ENCODE data around the gene RERE.

RERE gene
- total RNA-seq = 62.4 to 108 (median 75.1) reads per million in 3 donors

GRCh38 chr1:8817412-8818324, at the start of gene RERE:
Gene RERE (minus strand): TSS chr1:8817640.
- H3K36me3 ChIP-seq (ENCODE audit: control insufficient read depth, insufficient read depth, low read length) = no peaks in the 10 kb centered on the region
- DNase-seq = peak; percentile 92 to 96 (median 95)
- no peaks in the 10 kb centered on the region for H3K27me3 ChIP-seq (replicated peaks; ENCODE audit: control insufficient read depth, insufficient read depth, low read length, poor library complexity, severe bottlenecking)
- peak within 1 kb of the TSS; percentile 82 for H3K27ac ChIP-seq (ENCODE audit: insufficient read depth, low read length, poor library complexity, severe bottlenecking)
- peak within 1 kb of the TSS; percentile 98 for H3K4me3 ChIP-seq (ENCODE audit: insufficient read depth, low read depth, low read length, poor library complexity, severe bottlenecking)
- no peaks in the 10 kb centered on the region for H3K9me3 ChIP-seq (ENCODE audit: control insufficient read depth, low read length)
- H3K4me1 ChIP-seq (ENCODE audit: control insufficient read depth, insufficient read depth, low read length, poor library complexity, severe bottlenecking) = peaks cover 11% of the 10 kb centered on the region

GRCh38 chr1:8866792-8867415, 49.5 kb upstream of the RERE start:
- no peak for DNase-seq
- no peaks in the 10 kb centered on the region for H3K27me3 ChIP-seq (replicated peaks; ENCODE audit: control insufficient read depth, insufficient read depth, low read length, poor library complexity, severe bottlenecking)
- no peak overlapping the region for H3K4me3 ChIP-seq (ENCODE audit: insufficient read depth, low read depth, low read length, poor library complexity, severe bottlenecking)
- peaks cover 95% of the 10 kb centered on the region for H3K36me3 ChIP-seq (ENCODE audit: control insufficient read depth, insufficient read depth, low read length)
- no peaks in the 10 kb centered on the region for H3K4me1 ChIP-seq (ENCODE audit: control insufficient read depth, insufficient read depth, low read length, poor library complexity, severe bottlenecking)
- H3K9me3 ChIP-seq (ENCODE audit: control insufficient read depth, low read length) = no peaks in the 10 kb centered on the region
- no peak overlapping the region for H3K27ac ChIP-seq (ENCODE audit: insufficient read depth, low read length, poor library complexity, severe bottlenecking)

- Histone ChIP-seq H3K4me3 (ENCODE audit: insufficient read depth, low read depth, low read length, poor library complexity, severe bottlenecking) (no peak overlapping the region), H3K36me3 (ENCODE audit: control insufficient read depth, insufficient read depth, low read length) (peaks cover 95% of the 10 kb centered on the region), H3K27ac (ENCODE audit: insufficient read depth, low read length, poor library complexity, severe bottlenecking) (no peak overlapping the region), H3K4me1 (ENCODE audit: control insufficient read depth, insufficient read depth, low read length, poor library complexity, severe bottlenecking) (no peaks in the 10 kb centered on the region), H3K27me3 (replicated peaks; ENCODE audit: control insufficient read depth, insufficient read depth, low read length, poor library complexity, severe bottlenecking) (no peaks in the 10 kb centered on the region), H3K9me3 (ENCODE audit: control insufficient read depth, low read length) (no peaks in the 10 kb centered on the region)
- DNase-seq = no peak
Measured at GRCh38 chr1:8866173-8866791, 48.8 kb upstream of the RERE start.

- no peak for DNase-seq
Measured at GRCh38 chr1:8864713-8865344, 47.4 kb upstream of the RERE start.

DNA sequence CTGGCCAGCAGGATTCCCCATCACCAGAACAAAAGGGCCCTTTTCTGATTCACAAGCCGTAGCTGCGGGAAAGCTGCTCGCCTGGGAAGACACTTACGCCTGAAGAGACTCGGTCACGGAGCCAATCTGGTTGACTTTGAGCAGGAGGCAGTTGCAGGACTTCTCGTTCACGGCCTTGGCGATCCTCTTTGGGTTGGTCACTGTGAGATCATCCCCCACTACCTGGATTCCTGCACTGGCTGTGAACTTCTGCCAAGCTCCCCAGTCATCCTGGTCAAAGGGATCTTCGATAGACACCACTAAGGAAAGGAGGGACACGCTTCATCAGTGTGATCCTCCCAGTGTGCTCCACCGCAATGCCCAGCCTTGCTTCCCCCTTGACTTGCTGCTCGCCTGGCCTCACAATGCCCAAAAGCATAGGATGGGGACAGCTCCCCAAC, 46.4 kb upstream of the RERE start:
- no peaks in the 10 kb centered on the region for H3K9me3 ChIP-seq (ENCODE audit: control insufficient read depth, low read length)
- no peak overlapping the region for H3K4me3 ChIP-seq (ENCODE audit: insufficient read depth, low read depth, low read length, poor library complexity, severe bottlenecking)
- no peaks in the 10 kb centered on the region for H3K27me3 ChIP-seq (replicated peaks; ENCODE audit: control insufficient read depth, insufficient read depth, low read length, poor library complexity, severe bottlenecking)
- peaks cover 89% of the 10 kb centered on the region for H3K36me3 ChIP-seq (ENCODE audit: control insufficient read depth, insufficient read depth, low read length)
- DNase-seq = no peak
- peaks cover 2% of the 10 kb centered on the region for H3K4me1 ChIP-seq (ENCODE audit: control insufficient read depth, insufficient read depth, low read length, poor library complexity, severe bottlenecking)
- H3K27ac ChIP-seq (ENCODE audit: insufficient read depth, low read length, poor library complexity, severe bottlenecking) = no peak overlapping the region

More at GRCh38 chr1:8864713-8865344, 47.4 kb upstream of the RERE start:
- Histone ChIP-seq H3K27me3 (replicated peaks; ENCODE audit: control insufficient read depth, insufficient read depth, low read length, poor library complexity, severe bottlenecking) (no peaks in the 10 kb centered on the region), H3K4me1 (ENCODE audit: control insufficient read depth, insufficient read depth, low read length, poor library complexity, severe bottlenecking) (no peaks in the 10 kb centered on the region), H3K27ac (ENCODE audit: insufficient read depth, low read length, poor library complexity, severe bottlenecking) (no peak overlapping the region), H3K36me3 (ENCODE audit: control insufficient read depth, insufficient read depth, low read length) (peaks cover 94% of the 10 kb centered on the region), H3K9me3 (ENCODE audit: control insufficient read depth, low read length) (no peaks in the 10 kb centered on the region), H3K4me3 (ENCODE audit: insufficient read depth, low read depth, low read length, poor library complexity, severe bottlenecking) (no peak overlapping the region)

- Histone ChIP-seq H3K27ac (ENCODE audit: insufficient read depth, low read length, poor library complexity, severe bottlenecking) (no peak overlapping the region), H3K4me3 (ENCODE audit: insufficient read depth, low read depth, low read length, poor library complexity, severe bottlenecking) (no peak overlapping the region), H3K27me3 (replicated peaks; ENCODE audit: control insufficient read depth, insufficient read depth, low read length, poor library complexity, severe bottlenecking) (no peaks in the 10 kb centered on the region), H3K4me1 (ENCODE audit: control insufficient read depth, insufficient read depth, low read length, poor library complexity, severe bottlenecking) (peaks cover 4% of the 10 kb centered on the region), H3K36me3 (ENCODE audit: control insufficient read depth, insufficient read depth, low read length) (peaks cover 84% of the 10 kb centered on the region), H3K9me3 (ENCODE audit: control insufficient read depth, low read length) (no peaks in the 10 kb centered on the region)
- DNase-seq = no peak
Measured at GRCh38 chr1:8863138-8863537, 45.7 kb upstream of the RERE start.

DNA sequence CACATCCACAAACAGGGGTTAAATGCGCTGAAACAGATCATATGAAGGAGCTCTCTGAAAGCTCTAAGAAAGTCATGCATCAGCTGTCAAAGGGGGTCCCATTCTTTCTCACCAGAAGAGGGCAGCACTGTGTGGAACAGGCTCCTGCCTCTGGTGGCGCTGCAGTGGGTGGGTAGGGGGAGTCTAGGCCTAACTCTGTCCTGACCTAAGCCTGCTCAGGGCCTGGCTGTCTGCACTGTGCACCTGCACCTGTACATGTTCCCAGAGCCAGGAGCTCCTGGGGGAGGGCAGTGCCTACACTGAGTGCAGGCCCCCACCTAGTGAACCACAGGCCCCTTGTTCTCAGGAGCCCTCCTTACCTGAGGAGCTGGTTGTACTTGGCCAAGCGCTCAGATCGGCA, 45.1 kb upstream of the RERE start:
- DNase-seq = no peak
- H3K4me3 ChIP-seq (ENCODE audit: insufficient read depth, low read depth, low read length, poor library complexity, severe bottlenecking) = no peak overlapping the region
- H3K27ac ChIP-seq (ENCODE audit: insufficient read depth, low read length, poor library complexity, severe bottlenecking) = no peak overlapping the region
- H3K9me3 ChIP-seq (ENCODE audit: control insufficient read depth, low read length) = no peaks in the 10 kb centered on the region
- H3K36me3 ChIP-seq (ENCODE audit: control insufficient read depth, insufficient read depth, low read length) = peaks cover 78% of the 10 kb centered on the region
- no peaks in the 10 kb centered on the region for H3K27me3 ChIP-seq (replicated peaks; ENCODE audit: control insufficient read depth, insufficient read depth, low read length, poor library complexity, severe bottlenecking)
- H3K4me1 ChIP-seq (ENCODE audit: control insufficient read depth, insufficient read depth, low read length, poor library complexity, severe bottlenecking) = peaks cover 4% of the 10 kb centered on the region

GRCh38 chr1:8860738-8861516, 43.5 kb upstream of the RERE start:
- DNase-seq = no peak
- Histone ChIP-seq H3K4me1 (ENCODE audit: control insufficient read depth, insufficient read depth, low read length, poor library complexity, severe bottlenecking) (peaks cover 4% of the 10 kb centered on the region), H3K27ac (ENCODE audit: insufficient read depth, low read length, poor library complexity, severe bottlenecking) (no peak overlapping the region), H3K36me3 (ENCODE audit: control insufficient read depth, insufficient read depth, low read length) (peaks cover 65% of the 10 kb centered on the region), H3K27me3 (replicated peaks; ENCODE audit: control insufficient read depth, insufficient read depth, low read length, poor library complexity, severe bottlenecking) (no peaks in the 10 kb centered on the region), H3K4me3 (ENCODE audit: insufficient read depth, low read depth, low read length, poor library complexity, severe bottlenecking) (no peak overlapping the region), H3K9me3 (ENCODE audit: control insufficient read depth, low read length) (no peaks in the 10 kb centered on the region)

Measured in effector memory CD4-positive, alpha-beta T cell (primary cell).